ENCODE measurements around the gene STX18. TPM values are rescaled to one million over a fixed set of nuclear protein-coding genes. Genes with fewer than 3 reads are reported as not detected.

Gene STX18
- total and polyA plus RNA-seq, 2 of the 13 experiments (the other 11 are each of a cell fraction or from before 2014, with no cell fraction given) = 23.9 to 37.1 TPM

GRCh38 chr4:4490816-4491215, 51.0 kb downstream of the STX18 start:
- Histone ChIP-seq H2AFZ (ENCODE audit: low read length) (no peak overlapping the region), H3K27ac (ENCODE audit: extremely low read length, insufficient read depth, low read length) (peak overlapping the region; percentile 36), H3K9me3 (ENCODE audit: low read length) (no peaks in the 10 kb centered on the region), H3K79me2 (ENCODE audit: insufficient read depth, low read length) (peaks cover 28% of the 10 kb centered on the region), H4K20me1 (ENCODE audit: insufficient read depth, low read length) (no peaks in the 10 kb centered on the region), H3K4me2 (ENCODE audit: low read depth, low read length) (peak overlapping the region; percentile 52), H3K27me3 (ENCODE audit: control insufficient read depth in 1 of 2, insufficient read depth in 2 of 2, low read length in 2 of 2) (no peaks in the 10 kb centered on the region), H3K9ac (ENCODE audit: insufficient read depth, low read depth, low read length) (no peak overlapping the region), H3K36me3 (replicated peaks in 1 of 2; ENCODE audit: control insufficient read depth in 1 of 2, insufficient read depth in 2 of 2, low read length in 2 of 2) (no peaks in the 10 kb centered on the region), H3K4me1 (ENCODE audit: insufficient read depth, low read length) (peaks cover 87% of the 10 kb centered on the region), H3K4me3 (replicated peaks in 1 of 3; ENCODE audit: insufficient read depth in 1 of 3, low read depth in 2 of 3, low read length in 3 of 3) (peak overlapping the region in 1 of 3 experiments; percentile 20; a peak in 1 of 6 replicates)
- in situ Hi-C loops (cut with HindIII; ENCODE audit: extremely low pct_ligation_motif_present, low pct_unique_long_range_greater_than_20kb) = no loop called here
- no TSS peak for BruUV-seq (replicated peaks)
- ChIA-PET CTCF (ENCODE audit: low intra/inter-chr PET ratio, low total read pairs) (no interaction called here), POLR2A (no interaction called here)
- 15% methylated on average over 5 of the region's 5 CpGs for WGBS (ENCODE audit: low lambda C conversion rate)
- ATAC-seq (no peak), FAIRE-seq (peak; percentile 12), DNase-seq (ENCODE audit: low spot score) (peak; percentile 34)
- intact Hi-C loops (cut with micrococcal nuclease; ENCODE audit: unreplicated experiment) = no loop called here
- TF ChIP-seq MTA1 (CRISPR knock-in tag; IDR thresholded peaks at IDR 0.05; ENCODE audit: borderline replicate concordance) = no peak
- TF ChIP-seq SOX13 (IDR thresholded peaks at IDR 0.05) = no peak
- TF ChIP-seq SOX13 (CRISPR knock-in tag; conservative IDR thresholded peaks at IDR 0.05 in 1 of 2, IDR thresholded peaks at IDR 0.05 in 1 of 2) = peak in 1 of 2 experiments; percentile 24; a peak in 1 of 4 replicates
- TF ChIP-seq GATA4 (IDR thresholded peaks at IDR 0.05; ENCODE audit: borderline replicate concordance, low read depth) = no peak
- TF ChIP-seq NFIC (IDR thresholded peaks at IDR 0.05; ENCODE audit: low read length) = peak; percentile 50; the same call in 1 of the 2 replicates
- TF ChIP-seq, protein P1, sequence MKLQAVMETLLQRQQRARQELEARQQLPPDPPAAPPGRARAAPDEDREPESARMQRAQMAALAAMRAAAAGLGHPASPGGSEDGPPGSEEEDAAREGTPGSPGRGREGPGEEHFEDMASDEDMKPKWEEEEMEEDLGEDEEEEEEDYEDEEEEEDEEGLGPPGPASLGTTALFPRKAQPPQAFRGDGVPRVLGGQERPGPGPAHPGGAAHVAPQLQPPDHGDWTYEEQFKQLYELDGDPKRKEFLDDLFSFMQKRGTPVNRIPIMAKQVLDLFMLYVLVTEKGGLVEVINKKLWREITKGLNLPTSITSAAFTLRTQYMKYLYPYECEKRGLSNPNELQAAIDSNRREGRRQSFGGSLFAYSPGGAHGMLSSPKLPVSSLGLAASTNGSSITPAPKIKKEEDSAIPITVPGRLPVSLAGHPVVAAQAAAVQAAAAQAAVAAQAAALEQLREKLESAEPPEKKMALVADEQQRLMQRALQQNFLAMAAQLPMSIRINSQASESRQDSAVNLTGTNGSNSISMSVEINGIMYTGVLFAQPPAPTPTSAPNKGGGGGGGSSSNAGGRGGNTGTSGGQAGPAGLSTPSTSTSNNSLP (IDR thresholded peaks at IDR 0.05; ENCODE audit: low read depth, low read length) = 0 out of 2 replicates have a peak, but pooled peaks have one; percentile 40
- TF ChIP-seq FOXA3 (CRISPR knock-in tag; IDR thresholded peaks at IDR 0.05) = peak; percentile 67
- TF ChIP-seq AKAP8 (CRISPR knock-in tag; IDR thresholded peaks at IDR 0.05) = no peak
- no peak for TF ChIP-seq ZNF776 (CRISPR knock-in tag; IDR thresholded peaks at IDR 0.05)
- TF ChIP-seq ZNF24 (IDR thresholded peaks at IDR 0.05) = no peak
- TF ChIP-seq ERF (CRISPR knock-in tag; IDR thresholded peaks at IDR 0.05) = no peak
- TF ChIP-seq SAFB2 (CRISPR knock-in tag; IDR thresholded peaks at IDR 0.05; ENCODE audit: borderline replicate concordance, low read depth) = no peak
- TF ChIP-seq, protein P2, sequence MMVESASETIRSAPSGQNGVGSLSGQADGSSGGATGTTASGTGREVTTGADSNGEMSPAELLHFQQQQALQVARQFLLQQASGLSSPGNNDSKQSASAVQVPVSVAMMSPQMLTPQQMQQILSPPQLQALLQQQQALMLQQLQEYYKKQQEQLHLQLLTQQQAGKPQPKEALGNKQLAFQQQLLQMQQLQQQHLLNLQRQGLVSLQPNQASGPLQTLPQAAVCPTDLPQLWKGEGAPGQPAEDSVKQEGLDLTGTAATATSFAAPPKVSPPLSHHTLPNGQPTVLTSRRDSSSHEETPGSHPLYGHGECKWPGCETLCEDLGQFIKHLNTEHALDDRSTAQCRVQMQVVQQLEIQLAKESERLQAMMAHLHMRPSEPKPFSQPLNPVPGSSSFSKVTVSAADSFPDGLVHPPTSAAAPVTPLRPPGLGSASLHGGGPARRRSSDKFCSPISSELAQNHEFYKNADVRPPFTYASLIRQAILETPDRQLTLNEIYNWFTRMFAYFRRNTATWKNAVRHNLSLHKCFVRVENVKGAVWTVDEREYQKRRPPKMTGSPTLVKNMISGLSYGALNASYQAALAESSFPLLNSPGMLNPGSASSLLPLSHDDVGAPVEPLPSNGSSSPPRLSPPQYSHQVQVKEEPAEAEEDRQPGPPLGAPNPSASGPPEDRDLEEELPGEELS (CRISPR knock-in tag; IDR thresholded peaks at IDR 0.05) = peak; percentile 55
- no peak for TF ChIP-seq ZNF512B (CRISPR knock-in tag; IDR thresholded peaks at IDR 0.05; ENCODE audit: borderline replicate concordance)
- TF ChIP-seq CEBPB (IDR thresholded peaks at IDR 0.05; ENCODE audit: borderline replicate concordance, low read depth, low read length) = no peak

All from HepG2 (cell line).